Iris pigment epithelial cell (primary cell): ENCODE data around the gene ACTN3.
A peak's percentile ranks its signal among the peaks of the same experiment; 100 is the strongest.
"Not testable (repeated sequence)": the region's sequence is repeated elsewhere in the genome, so short reads cannot be mapped to it uniquely, and the experiment has no call there.

Source experiments
- DNase-seq: peaks from one replicate; pipeline ENCODE4 v3.0.0-alpha.2; 2011; ENCODE audit warnings: low read depth

The ACTN3 gene

DNA sequence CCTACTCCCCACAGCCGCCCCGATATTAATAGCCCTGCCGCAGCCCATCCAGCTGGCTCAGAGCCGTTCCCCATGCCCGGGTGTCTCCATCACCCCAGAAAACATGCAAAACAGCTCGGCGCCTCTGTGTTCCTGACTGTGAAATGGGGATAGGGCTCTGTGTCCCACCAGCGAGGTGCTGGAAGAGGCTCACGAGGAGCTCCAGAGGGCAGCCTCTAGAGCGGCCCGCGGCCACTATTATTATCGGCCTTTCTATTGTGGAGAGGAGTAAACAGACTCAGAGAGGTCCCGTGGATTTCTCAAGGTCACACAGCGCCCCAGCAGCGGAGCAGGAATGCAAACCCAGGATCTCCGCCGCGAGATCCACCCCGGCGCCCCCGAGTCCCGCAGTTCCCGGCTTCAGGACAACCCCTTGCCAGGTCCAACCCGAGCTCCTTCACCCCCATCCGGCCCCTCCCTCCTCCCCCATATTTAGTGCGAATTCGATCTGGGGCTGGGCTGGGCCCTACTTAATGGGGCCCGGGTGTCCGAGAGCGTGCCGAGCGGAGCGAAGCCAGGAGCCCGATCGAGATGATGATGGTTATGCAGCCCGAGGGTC, at the start of gene ACTN3:
Gene ACTN3 (plus strand): TSS at position 536 of the 598 bp plus-strand sequence. CDS start 35 bp downstream, at position 571.
- DNase-seq = peak; percentile 31

DNA sequence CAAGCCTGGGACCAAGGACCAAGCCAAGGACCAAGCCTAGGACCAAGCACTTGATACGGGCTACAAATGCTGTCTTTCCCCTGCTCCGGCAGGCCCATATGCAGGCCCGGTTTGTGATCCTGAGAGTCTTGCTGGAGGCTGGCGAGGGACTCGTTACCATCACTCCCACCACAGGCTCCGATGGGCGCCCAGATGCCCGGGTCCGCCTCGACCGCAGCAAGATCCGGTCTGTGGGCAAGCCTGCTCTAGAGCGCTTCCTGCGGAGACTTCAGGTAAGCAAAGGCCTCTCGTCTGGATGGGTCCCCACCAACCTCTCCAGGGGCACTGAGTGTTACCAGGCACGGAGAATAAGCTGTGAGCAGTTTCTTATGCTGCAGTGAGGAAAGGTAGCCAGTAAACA, 49.5 kb upstream of the ACTN3 start:
- DNase-seq = no peak

DNA sequence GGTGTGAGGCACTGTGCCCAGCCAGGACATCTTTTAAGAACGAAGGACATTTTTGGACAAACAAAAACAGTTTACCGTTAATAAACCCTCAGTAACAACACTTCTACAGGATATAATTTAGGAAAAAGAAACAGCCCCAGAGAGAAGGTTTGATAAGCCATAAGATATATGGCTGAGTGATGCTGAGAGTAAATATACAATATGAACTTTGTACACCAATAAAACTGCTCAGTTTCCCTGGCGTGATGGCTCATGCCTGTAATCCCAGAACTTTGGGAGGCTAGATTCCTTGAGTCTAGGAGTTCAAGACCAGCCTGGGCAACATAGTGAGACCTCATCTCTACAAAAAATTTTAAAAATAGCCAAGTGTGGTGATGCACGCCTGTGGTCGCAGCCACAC, 48.2 kb upstream of the ACTN3 start:
- no peak for DNase-seq

DNA sequence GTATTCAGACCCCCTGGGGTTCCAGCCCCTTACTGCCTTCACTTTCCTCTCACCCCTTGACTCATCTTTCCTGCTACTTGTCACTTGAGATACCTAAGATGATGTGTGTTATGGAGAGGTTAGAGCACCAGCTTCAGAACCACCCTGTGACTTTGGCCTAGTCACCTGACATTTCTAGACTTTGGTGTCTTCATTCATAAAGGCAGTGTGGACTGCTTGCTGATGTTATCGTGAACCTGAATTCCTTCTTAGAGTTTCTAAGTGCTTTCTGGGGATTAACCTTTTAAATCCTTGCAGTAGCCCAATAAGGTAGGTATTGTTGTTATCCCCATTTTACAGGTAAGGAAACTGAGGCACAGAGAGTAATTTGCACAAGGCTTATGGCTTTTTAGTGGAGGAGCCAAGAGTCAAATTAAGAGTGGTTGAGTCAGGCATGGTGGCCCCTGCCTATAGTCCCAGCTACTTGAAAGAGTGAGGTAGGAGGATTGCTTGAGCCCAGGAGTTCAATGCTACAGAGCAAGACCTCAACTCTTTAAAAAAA, 41.4 kb upstream of the ACTN3 start:
- no peak for DNase-seq

DNA sequence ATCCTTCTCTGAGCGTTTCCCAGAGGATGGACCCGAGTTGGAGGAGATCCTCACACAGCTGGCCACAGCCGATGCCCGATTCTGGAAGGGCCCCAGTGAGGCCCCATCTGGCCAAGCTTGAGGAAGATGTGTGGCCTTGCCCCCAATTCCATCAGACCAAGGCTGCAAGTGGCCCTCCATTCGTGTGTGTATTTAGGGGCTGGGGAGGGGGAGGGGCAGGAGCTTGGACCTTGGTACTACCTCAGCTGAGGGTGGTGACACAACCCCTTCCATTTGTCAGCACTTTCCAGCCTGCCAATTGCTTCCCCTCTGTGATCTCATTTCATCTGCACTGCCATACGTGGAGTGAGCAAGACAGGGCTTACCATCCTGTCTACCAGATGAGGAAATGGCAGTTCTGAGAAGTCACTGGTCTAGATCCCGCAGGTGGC, 37.6 kb upstream of the ACTN3 start:
- no peak for DNase-seq

DNA sequence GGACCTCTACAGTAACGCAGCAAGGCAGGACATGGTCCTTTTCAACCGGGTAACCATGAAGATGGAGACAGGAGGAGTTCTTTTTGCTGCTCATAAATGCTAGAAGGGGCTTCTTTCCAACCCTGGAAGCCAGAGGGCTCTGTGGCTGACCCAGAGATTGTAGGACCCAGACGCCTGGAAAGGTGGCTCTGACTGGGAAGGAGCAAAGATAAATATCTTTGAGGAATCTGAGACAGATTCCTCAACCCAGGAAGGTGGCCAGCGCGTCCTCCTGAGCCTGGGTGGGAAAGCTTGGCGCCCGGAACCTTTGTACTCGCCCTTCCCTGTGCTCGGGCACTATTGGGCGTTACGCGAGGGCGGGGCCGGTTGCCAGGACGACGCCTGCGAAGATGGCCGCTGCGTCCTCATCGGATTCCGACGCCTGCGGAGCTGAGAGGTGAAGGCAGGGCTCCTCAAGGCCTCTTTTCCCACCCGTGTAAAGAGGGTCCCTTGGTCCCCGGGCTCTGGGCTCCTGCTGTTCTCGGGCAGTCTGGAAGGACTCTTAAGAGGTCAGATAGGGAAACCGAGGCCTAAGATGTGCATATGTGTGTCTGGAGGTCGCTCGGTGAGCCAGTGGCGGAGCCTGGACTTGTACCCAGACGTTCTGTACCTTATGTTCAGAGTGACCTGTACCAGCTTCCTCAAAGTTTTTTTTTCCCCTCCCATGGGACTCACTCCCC, 36.3 kb upstream of the ACTN3 start, which contains the start of gene BBS1:
Gene BBS1 (plus strand): TSS at position 365 of the 719 bp plus-strand sequence. CDS start 25 bp downstream, at position 390.
- peak; percentile 79 for DNase-seq

DNA sequence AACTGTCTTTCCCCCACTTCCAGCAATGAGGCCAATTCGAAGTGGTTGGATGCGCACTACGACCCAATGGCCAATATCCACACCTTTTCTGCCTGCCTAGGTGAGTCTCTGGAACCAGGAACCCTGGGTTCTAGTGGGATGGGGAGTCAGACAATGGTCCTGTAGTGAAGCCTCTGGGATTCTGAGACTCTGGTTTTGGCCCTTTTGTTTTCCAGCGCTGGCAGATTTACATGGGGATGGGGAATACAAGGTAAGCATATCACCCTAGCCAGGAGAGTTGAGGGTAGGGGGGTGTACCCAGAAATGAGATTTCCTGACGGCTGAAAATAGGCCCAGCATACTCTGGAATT, 35.7 kb upstream of the ACTN3 start:
- DNase-seq = no peak

DNA sequence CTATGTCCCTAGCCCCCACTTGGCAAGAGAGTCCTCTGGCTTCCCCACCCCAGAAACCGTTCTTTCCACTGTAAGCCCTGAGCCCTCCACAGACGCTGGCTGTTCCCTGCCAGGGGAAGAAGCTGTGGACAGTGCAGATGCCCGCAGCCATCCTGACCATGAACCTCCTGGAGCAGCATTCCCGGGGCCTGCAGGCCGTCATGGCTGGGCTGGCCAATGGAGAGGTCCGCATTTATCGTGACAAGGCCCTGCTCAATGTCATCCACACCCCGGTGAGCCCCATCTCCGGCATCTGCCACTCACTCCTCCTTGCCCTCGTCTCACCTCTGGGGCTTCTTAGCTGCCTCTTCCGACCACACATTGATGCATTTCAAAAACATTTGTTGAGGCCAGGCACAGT, 23.1 kb upstream of the ACTN3 start:
- DNase-seq = no peak

DNA sequence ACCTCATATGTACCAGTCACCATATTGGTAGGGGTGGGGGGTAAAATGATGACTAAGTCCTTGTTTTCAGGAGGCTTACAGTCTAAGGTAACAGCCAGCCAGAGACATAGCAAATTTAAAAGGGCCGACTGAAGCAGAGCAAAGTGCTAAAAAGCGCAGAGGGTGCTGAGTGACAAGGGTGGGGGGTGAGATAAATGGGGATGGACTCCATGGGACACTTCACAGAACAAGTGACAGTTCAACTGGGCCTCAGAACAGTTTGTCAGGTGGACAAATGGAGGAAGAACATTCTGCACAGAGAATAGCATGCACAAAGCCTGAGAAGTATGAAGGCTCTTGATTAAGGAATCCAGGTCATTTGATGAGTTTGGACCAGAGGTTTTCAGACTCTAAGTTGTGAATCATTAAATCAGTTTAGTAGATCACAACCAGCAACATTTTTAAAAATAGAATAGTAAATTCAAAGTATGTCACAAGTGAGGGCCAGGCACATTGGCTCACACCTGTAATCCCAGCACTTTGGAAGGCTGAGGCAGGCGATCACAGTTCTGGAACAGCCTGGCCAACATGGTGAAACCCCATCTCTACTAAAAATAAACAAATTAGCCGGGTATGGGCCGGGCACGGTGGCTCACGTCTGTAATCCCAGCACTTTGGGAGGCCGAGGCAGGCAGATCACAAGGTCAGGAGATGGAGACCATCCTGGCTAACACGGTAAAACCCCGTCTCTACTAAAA, 22.2 kb upstream of the ACTN3 start:
- DNase-seq = no peak

DNA sequence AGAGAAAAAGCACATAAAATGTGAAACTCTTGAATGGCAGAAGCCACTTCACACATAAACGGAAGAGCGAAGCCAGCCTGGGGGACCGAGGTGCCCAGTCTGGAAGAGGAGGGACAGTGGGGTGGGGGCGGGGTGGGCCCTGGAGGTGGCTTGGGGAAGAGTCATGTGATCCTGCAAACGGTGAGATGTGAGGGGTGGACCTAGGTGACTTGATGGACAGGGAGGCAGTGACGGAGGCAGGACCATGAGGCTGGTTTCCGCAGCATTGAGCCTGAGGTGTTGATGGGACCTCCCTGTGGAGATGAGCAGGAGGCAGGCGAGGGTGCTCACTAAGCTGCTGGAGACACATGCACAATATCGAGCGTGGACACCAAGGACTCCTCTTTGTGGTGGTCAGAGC, 17.6 kb upstream of the ACTN3 start:
- DNase-seq = no peak

DNA sequence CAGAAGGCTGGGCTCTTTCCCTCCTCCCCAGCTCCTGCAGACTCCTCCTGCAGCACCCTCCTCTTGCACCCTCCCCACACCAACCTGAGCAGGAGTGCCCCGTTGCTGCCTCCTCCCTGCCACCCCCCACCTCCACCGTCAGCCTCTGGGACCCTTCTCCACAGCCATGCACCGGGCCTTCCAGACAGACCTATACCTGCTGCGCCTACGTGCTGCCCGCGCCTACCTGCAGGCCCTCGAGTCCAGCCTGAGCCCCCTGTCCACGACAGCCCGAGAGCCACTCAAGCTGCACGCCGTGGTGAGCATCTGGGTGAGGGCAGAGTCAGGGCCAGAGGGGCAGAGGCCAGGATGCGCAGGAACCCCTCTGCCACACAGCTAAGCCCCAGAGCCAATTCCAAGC, 17.0 kb upstream of the ACTN3 start:
- DNase-seq = no peak

DNA sequence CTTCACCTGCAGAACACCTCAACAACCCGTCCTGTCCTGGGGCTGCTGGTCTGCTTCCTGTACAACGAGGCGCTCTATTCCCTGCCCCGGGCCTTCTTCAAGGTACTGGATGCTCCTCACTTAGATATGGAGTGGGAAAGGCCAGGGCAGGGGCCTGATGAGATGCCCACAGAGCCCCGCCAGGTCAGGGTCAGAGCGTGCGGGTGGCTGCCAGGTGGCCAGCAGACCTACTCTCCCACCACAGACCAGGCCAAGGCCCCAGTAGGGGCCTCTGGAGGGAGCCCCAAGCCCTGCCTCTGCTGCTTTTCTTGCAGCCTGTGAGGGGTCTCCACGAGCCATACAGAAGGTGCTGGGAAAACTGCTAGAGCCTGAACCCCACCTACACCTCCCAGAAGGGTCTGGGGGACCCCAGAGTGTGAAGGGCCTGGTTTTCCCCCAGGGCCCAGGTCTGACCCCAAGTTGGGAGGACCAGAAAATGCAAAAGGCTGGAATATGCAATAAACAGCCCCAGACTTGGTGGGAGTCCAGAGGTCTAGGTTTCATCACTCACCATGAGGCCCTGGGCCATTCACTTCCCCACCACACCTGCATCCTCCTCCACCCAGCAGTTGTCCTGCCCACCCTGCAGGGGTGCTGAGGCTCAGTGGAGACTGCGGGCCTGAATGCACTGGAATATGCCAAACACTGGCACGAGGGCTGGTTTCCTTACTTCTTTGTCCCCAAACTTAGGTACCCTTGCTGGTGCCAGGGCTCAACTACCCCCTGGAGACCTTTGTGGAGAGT, 15.6 kb upstream of the ACTN3 start:
- no peak for DNase-seq

DNA sequence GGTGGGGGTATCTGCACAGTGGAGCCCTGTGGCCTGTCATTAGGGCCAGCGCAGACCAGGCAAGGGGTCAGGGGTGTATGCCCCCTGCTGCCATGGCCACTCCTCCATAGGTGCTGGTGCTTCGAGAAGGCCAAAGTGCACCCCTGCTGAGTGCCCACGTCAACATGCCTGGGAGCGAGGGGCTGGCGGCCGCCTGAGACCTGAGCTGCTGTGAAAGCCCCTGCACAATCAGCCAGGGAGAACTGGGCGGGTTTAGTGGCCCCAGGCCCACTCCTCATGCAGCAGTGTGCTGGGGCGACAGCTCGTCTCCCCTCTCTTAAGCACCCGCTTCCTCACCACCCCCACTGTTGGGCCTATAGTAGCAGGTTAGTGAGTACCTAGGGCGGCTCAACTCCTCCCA, 14.9 kb upstream of the ACTN3 start:
- no peak for DNase-seq

DNA sequence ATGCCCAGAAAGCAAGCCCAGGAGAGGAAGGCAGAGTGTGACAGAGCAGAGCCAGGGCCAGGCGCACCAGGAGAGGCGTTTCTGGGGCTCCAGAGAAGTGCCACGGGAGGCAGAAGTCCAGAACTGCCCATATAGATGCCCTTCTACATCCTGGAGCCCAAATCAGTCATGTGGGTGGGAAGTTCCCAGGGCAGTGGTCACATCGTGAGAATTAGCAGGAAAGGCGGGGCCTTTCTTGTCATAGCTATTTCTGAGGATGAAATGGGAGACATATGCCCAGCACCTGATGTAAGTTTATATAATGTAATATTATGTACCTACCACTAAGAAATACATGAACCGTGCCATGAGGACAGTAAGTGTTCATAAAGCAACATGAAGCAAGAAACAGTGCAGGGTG, 13.9 kb upstream of the ACTN3 start:
- DNase-seq = no peak

DNA sequence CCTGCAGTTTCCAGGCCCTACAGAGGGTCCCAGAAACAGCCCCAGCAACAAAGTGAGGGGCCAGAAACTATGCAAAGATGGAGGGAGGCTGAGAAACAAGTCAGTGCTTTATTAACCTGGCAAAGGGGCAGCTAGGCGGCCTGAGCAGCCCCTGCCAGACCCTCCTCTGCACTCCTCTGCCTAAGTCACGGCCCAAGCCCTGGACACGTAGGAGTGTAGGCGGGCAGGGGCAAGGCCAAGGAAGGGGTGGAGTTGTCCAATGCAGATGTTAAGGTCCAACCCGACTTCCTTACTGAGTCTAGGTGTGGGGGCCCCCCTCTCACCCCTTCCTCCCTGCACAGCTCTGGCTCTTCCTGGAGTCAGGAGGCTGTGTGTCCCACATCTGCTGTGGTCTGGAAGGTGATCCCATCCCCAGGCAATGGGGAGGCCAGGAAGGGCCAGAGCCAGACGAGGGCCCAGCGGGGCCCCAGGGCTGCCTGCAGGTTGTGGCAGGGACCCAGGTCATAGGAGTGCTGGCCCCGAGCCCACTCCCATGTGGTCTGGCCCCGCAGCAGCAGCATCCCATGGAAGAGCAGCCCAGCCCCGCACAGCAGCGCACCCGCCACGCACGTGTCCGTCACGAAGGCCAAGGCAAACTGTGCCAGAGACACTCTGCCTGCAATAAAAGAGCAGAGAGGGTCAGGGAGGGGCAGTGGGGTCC, 7.4 kb upstream of the ACTN3 start:
- DNase-seq = no peak

DNA sequence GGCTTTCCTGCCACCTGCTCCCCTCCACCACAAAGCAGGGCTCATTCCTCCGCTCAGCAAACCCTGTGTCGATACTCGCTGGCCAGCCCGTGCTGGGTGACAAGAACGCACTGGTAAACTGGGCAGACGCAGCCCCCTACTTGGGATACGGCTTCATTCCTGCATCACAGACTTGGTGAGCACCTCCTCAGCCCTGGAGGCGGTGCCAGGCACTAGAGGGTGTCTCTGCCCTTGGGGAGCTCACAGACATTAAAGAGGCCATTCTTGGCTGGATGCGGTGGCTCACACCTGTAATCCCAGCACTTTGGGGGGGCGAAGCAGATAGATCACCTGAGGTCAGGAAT, 6.9 kb upstream of the ACTN3 start:
- no peak for DNase-seq

DNA sequence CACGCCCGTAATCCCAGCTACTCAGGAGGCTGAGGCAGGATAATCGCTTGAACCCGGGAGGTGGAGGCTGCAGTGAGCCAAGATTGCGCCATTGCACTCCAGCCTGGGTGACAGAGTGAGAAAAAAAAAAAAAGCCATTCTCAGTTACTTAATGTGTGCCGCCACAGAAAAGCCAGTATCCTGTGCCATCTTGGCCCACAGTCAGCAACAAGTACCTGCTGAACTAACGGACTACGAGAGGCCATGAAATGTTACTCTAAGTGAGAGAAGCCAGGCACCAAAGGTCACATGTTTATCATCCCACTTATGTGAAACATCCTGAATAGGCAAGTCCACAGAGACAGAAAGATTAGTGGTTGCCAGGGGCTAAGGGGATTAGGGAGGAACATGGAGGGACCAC, 6.1 kb upstream of the ACTN3 start:
- DNase-seq = not testable (repeated sequence)

DNA sequence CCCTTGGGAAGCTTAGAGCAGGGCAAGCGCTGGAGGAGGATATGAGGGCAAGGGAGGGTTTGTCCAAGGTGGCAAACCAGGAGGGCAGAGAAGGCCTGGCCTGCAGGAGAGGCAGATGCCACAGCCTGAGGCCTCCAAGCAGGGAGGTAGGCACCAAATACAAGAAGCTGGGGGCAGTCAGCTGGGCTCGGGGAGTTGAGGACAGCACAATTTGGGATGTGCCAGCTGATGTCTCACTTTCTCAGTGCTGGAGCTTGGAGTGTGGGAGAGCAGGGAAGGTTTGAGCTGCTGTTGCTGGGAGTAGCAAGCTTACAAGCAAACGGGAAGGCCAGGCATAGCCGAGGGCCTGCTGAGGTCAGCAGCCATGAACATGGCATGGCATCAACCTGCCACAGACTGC, 4.8 kb upstream of the ACTN3 start:
- DNase-seq = no peak

DNA sequence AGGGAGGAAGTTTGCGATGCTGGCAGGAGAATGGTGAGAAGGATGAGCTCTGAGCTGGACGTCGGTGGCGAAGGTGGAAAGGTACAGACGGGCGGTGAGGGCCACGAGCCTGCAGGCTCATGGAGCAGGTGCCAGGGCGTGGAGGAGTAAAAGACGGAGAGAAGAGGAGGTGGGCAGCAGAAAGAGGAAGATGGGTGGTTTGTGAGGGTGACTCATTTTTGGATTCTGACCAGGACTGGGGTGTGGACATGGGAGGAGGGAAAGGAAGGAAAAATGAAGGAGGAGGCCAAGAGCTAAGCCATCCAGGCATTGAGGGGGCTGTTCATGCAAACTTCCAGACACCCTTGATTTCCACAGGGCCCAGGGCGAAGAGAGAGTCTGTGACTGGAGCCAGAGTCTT, 4.3 kb upstream of the ACTN3 start:
- DNase-seq = no peak

DNA sequence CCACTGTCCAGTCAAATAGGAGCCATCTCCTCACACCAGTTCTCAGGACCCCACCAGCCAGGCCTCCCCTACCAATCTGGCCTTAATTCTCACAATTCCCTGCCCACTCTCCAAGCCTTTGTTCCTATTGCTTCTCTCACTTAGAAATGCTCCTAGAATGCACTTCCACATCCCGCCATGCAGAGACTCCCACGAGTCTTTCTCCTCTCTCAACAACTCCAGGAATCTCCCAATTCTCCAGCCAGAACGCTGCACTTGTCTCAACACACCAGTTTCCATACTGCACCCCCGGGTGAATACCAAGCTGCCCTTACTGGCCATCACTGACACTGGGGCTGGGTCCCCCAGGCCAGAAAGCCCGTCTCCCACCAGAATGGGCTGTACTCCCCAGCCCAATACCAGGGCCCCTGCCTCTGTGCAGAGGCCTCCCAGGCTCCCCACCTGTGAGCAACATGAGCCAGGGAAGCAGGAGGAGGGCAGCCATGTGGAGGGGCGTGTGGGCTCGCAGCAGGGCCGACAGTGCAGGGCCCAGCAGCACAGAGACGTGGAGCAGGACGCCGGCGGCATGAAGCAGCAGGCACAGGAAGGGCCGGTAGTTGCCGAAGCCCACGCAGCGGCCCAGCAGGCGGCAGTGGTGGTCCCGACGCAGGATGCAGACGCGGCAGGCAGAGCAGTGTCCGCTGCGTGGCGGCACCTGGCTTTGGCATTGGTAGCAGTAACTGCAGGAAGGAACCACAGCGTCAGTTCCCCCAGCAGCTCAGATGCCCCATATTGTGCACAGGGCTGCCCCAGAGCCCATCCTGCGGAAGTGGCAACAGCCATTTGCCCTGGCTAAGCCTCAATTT, 3.2 kb upstream of the ACTN3 start:
- DNase-seq = peak; percentile 63

DNA sequence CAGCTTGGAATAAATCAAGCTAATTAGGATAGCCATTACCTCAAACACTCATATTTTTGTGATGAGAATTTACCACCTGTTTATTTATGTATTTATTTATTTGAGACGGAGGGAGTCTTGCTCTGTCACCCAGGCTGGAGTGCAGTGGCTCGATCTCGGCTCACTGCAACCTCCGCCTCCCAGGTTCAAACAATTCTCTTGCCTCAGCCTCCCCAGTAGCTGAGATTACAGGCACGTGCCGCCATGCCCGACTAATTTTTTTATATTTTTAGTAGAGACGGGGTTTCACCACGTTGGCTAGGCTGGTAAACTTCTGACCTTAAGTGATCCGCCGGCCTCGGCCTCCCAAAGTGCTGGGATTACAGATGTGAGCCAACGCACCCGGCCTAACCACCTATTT, 1.8 kb upstream of the ACTN3 start:
- not testable (repeated sequence) for DNase-seq
